Renal pelvis (tissue), 4 donors: Measurements from ENCODE around the gene MGST3. TPM values are rescaled to one million over a fixed set of nuclear protein-coding genes. Genes with fewer than 3 reads are reported as not detected.
A peak's percentile ranks its signal among the peaks of the same experiment; 100 is the strongest.
"Not testable (repeated sequence)": the region's sequence is repeated elsewhere in the genome, so short reads cannot be mapped to it uniquely, and the experiment has no call there.

Source experiments
- DNase-seq: peaks from one replicate; pipeline ENCODE4 v3.0.0-alpha.2; 2013
- polyA plus RNA-seq, 3 donors: library from polyadenylated mRNA; unstranded; fragments of 120-200 nt; gene quantifications; one replicate each; pipeline ENCODE4 v1.2.1, GENCODE V29; 2013; ENCODE audit not compliant: insufficient read length in 3 of 3

MGST3 gene
- polyA plus RNA-seq, 3 donors, result 220 to 232 (median 224) TPM

GRCh38 chr1:165616987-165617546 is 14.0 kb upstream of the MGST3 start:
- no peak for DNase-seq

DNA sequence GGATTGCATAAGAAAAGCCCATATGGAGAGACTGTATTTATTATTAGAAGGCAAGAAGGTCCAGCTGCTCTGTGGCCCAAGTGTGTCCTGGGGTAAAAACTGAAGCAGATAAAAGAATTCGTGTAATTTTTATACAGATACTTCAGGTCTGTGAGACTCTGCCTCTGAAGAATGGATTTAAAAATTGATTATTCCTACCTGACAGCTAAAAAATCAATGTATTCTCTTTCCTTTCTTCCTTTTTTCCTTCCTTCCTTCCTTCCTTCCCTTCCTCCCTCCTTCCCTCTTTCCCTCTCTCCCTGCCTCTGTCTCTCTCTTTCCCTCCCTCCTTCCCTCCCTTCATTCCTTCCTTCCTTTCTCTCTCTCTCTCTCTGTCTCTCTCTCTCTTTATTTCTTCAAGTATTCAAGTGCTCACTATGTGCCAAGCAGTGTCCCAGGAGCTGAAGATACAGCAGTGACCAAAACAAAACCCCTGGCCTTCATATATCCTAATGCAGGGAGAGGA is 11.3 kb upstream of the MGST3 start:
- no peak for DNase-seq

DNA sequence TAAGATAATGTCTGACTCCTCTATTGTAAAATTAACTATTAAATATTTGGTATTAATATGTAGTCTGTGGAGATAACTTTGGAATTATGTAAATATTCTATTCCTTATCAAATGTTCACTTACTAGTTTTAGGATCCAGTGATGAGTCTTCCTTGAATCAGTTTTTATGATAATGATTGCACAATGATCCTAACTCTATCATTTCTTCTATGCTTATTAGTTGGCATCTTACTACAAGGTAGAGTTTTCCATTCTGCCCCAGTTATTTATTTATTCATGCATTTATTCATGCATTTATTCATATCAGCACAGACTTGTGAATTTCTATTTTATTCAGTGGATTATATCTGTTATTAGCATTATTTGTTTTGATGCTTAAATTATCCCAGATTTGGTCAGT is 7.4 kb upstream of the MGST3 start:
- DNase-seq, result no peak

GRCh38 chr1:165624441-165624840 is 6.6 kb upstream of the MGST3 start:
- no peak for DNase-seq

DNA sequence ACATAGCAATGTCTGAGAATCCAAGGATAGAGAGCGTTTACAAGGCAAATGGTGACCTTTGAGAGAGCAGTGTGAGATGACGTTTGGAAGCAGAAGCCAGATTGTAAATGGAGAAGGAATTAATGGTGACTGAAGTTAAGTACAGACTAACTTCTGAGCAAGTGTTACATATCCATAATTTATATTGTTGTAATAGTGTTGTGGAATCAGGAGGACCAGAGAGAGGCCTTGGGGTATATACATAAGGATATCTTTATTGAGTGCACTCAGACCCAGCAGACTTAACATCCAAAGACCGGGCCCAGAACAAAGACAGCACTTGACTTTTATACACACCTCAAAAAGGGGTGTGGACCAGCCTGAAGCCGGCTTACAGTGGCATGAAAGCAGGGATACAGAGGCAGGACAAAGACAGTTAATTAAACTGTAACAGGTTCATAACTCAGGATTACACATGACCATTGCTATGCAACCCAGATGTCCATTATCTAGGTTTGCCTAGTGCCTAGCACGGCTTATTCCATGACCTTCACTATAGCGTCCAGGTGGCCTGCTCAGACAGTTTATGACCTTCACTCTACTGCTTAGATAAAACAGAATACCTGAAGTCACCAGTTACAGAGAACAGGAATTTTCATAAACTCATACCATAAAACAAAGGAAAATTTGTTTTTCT is 2.7 kb upstream of the MGST3 start:
- no peak for DNase-seq

DNA sequence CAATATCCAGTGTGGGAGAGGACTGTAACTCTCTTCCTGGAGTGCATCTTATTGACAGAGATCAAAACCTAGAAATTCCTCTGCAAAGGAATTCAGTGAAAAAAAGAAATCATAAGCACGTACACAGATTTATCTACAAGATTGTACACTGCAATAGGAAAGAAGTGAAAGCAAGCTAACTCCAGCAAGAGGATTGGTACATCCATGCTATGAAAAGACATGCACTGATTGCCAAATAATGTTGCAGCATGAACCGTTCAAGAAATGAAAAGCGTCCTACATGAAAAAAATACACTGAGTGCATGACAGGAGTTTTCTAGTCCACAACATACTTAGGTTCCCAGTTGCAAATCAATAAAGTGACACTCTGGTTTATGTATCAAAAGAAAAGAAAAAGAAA is 1.9 kb upstream of the MGST3 start:
- no peak for DNase-seq

GRCh38 chr1:165629848-165630628 is 996 bp upstream of the MGST3 start:
- no peak for DNase-seq

GRCh38 chr1:165631342-165632151 is 513 bp downstream of the MGST3 start:
- DNase-seq, result peak; percentile 45

DNA sequence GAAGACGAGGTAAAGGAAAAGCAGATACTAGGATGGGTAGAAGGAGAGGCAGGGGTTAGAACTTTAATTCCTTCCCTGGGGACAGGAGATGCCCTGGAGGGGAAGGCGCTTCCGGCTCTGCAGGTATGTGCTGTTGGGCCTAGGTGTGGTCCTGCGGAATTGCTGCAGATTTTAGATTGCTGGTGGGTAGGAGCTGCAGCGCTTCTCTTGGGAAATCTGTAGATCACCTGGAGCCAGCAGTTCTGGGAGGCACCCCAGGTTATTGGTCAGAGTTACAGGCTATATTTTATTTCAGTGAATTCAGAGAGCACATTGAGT is 1.1 kb downstream of the MGST3 start:
- DNase-seq, result no peak

GRCh38 chr1:165632491-165632890 is 1.5 kb downstream of the MGST3 start:
- DNase-seq, result no peak

GRCh38 chr1:165633614-165634013 is 2.6 kb downstream of the MGST3 start:
- no peak for DNase-seq

GRCh38 chr1:165634154-165634921 is 3.3 kb downstream of the MGST3 start:
- DNase-seq, result no peak

- DNase-seq, result no peak
Measured at GRCh38 chr1:165635329-165635728, 4.3 kb downstream of the MGST3 start.

DNA sequence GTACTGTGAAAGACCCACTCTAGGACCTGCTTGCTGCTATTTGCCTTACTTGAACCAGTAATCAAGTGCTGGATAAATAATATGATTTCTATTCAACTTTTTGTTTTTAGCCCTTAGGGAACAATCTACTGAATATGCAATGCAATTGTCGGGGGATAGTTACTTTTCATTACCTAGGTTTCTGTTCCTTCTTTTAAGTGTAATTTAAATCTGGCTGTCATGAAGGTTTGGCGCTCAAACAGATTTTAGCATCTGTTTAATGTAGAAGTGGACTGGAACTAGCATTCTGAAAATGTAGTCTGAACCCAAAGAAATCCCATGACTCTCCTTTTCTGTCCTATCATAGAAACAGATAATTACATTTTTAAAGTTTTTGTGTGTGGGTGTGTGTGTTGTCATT is 4.8 kb downstream of the MGST3 start:
- DNase-seq, result no peak

DNA sequence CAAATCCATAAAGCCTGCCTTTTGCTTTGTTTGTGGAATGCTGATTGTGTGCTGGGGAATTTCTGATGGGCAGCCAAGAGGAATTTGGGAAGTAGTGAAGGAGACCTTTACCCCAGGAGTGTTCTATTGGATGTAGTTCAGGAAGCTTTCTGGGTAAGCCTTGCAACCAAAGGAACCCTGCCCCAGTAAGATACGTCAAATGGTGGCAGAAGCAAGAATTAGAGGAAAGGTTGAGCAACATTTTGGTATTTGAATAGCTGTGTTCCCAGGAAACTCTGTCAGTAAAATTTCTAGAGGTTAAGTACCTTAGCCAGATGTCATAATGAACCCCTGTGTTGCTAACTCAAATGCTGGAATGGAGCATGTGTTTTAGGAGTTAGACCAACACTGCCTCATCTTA is 6.4 kb downstream of the MGST3 start:
- DNase-seq, result no peak

GRCh38 chr1:165638211-165638610 is 7.2 kb downstream of the MGST3 start:
- not testable (repeated sequence) for DNase-seq

DNA sequence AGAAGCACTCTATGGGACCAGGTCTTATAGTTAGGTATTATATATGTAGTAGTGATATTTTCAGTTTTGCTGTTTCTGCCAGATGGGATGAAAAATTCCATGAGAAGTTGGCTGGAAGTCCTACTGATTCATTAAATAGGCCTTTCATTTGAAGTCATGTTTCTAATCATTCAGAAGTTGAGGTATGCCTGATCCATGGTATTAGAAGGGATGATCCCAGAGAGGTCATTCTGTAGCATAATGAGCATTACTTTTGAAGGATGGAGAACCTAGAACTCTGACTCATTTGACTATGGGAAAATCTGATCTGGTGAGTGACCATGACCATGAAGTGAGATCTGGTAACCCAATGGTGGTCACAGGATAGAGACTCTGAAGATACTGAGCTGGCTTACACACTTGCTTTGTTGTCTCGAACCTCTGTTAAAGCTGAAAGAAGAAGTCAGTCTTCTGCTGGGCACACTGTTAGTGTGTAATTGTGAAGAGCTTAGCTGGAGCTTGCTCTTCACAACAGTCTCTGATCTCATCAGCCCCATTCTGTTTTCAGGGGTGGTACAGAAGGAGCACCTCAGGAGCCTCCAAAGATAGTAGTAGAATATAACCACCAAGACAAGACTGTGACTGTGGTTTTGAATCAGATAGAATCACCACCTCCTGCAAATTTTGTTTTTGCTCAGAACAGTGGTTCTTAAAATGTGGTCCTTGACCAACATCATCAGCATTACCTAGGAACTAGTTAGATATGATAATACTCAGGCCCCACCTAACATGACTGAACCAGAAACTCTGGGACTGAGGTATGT is 9.0 kb downstream of the MGST3 start:
- no peak for DNase-seq

GRCh38 chr1:165641231-165641987 is 10.4 kb downstream of the MGST3 start:
- no peak for DNase-seq

GRCh38 chr1:165644064-165644735 is 13.2 kb downstream of the MGST3 start:
- no peak for DNase-seq
